ENCODE measurements around the gene JARID2.

Gene JARID2

GRCh38 chr6:15449011-15449410 is 203.1 kb downstream of the JARID2 start:
- no peak for DNase-seq

GRCh38 chr6:15451738-15452137 is 205.9 kb downstream of the JARID2 start:
- no peak for DNase-seq

DNA sequence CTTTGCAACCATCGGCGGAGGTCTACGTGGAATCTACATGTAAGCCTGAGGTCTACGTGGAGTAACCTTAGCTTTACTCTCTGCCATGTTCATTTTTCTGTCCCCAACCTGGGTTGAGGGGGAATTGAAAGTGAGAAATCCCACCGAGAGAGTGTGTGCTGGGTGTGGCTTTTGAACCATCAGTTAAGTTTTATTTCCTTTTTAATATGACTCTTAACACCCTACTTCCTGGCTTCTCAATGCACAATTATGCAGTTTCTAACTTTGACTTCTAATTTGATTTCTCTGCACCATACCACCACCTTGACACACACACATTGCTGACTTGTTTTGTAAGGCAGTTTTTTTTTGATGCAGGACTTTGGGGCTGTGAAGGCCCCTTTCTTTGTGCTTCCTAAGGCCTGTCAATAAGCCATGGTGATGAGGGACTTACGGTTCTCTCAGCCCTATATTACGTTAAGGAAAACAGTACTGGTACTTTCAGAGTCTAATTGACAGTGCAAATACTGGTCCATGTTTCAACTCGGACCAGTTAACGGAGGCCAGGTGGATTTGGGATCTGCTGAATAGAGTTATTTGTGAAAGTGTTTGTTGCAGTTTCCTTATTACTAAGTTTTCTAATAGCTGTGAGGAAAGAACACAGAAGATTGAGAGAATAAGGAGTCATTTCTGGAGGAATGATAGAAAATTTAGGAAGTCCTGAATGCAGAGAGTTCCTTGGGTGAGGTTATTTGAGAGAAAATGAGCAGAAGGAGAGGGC is 206.5 kb downstream of the JARID2 start:
- no peak for DNase-seq

GRCh38 chr6:15453186-15453585 is 207.3 kb downstream of the JARID2 start:
- DNase-seq = no peak

DNA sequence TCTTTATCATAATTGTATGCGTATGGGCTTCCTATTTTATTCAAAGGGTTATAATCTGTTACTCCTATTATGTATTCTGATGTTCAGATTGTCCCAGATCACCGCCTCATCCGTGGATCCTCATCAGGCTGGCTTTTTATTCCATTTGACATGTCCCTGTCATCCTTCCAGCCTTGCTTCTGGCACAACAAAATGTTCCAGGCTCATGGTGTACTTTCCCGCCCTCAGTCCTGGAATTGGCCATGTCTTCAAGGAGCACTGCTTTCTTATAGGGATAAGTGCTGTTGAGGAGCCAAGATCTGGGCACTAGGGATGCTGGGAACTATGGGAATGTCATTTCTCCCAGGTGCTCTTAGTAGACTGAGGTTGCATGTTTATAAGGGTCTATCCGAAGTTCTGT is 207.8 kb downstream of the JARID2 start:
- no peak for DNase-seq

DNA sequence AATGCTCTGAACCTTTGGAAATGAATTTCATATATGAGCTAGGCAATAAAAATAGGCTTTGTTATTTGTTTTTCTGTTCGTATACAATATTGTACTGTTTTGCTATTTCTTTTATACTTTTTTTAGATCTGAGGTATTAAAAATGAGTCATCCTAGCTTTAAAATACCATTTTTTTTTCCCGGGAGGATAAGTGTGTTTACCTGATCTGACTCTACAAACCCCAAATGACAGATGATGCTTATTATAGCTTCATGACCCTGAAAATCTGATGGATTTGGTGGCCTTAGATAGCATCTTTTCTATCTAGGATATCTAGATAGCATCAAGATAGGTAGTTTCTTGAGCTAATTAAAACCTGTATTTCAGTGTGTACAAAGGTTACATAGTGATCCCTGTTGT is 210.6 kb downstream of the JARID2 start:
- no peak for DNase-seq

GRCh38 chr6:15457121-15457650 is 211.3 kb downstream of the JARID2 start:
- no peak for DNase-seq

DNA sequence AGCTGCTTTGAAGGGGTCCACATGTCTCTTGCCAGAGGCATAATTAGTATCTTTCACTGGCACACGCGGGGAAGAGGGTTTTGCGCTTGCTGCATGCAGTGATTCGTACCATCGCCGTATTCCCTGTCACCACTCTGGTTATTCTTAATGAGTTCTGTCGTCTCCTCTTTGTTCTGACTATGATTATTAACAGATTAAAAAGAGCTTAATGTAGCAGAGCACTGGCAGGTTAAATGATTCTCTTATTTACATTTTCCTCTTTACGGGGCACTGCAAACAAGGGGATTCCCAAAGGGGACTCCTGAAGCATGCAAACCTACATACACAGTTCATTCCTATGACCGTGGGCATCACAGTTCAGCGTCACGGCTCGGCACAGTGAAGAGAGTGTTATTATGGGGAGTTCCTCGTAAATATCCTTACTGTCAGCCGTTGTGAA is 212.2 kb downstream of the JARID2 start:
- DNase-seq = no peak

GRCh38 chr6:15460110-15460727 is 214.3 kb downstream of the JARID2 start:
- no peak for DNase-seq

DNA sequence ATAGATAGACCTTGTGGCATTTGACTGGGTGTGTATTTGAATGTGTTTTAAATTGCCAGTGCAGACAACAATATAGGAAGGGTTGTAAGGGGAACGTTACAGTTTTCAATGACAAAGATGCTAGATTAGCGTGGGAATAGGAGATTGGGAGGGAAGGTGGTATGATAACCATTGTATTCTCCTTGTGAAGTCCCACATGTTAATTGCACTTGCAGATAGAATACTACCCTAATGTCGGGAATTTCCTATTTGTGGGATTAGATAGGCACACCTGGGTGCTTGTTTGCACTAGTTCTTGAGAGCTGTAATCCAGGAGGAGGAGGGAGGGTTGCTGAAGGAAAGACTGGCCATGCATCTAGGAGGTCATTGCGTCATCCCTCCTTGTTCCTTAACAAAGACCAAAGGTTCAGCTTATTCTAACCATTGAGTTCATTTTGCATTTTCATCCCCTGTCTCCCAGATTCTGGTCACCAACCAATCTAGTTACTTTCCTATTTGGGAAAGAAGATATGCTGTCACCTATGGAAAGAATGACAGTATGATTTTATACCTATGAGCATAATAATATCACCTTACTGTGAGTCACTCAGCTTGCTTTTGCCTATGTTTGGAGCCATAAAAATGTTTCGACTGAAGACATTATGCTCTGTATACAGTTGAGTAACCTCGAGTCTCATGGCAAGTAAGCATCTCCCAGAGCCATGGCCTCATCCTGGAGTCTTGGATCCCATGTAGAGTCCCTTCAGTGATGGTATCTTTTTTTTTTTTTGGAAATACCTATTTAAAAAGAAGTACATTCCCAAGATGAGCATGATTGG is 215.5 kb downstream of the JARID2 start:
- DNase-seq = no peak

DNA sequence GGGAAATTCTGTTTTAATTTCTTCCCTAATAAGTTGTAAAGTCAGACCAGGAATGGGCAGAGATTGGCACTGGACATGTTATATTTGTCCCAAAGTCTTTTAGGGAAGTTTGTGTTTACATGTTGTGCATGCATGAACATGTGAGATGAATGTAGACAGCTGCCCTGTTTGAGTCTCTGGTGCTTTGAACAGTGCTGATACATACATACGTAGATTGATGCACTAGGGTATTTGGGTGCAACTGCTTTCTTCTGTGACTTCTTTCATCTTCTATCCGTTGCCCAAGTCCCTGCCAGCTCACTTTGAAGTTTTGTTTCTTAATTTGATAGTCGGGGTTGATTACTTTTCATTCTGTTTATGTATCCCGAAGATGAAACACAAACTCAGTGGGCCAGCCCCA is 216.4 kb downstream of the JARID2 start:
- no peak for DNase-seq

GRCh38 chr6:15462717-15463525 is 217.1 kb downstream of the JARID2 start:
- DNase-seq = no peak

- DNase-seq = peak; percentile 66
Measured at GRCh38 chr6:15464211-15464725, 218.4 kb downstream of the JARID2 start.

DNA sequence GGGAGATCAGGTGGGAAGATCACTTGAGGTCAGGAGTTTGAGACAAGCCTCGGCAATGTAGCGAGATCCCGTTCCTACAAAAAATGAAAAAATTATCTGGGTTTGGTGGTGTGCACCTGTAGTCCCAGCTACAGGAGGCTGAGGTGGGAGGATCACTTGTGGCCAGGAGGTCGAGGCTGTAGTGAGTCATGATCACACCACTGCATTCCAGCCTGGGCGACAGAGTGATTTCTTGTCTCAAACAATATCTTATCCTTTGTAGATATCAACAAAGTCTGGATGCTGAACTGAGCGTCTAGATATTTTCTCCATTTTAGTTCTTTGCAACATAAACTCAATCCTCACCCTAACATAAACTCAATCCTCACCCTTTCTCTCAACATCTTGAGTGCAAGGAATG is 219.3 kb downstream of the JARID2 start:
- no peak for DNase-seq

DNA sequence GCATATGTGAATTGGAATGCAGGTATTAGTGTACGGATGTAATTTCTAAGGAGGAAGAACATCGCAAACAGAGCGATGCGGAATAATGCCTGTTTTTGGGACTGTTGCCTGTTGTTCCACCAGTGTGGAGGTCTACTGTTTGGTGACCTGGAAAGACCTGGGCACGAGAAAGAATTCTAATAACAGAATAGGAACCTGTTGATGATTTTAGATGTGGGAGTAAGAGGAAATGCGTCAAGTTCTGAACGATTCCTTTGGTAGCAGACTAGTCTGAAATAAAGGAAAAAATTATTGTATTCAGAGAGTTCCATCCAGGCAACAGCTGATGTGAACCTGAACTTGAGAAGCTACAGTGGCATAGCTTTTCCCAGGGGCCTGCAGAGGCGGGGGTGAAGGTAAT is 224.9 kb downstream of the JARID2 start:
- DNase-seq = no peak

GRCh38 chr6:15472621-15473020 is 226.8 kb downstream of the JARID2 start:
- DNase-seq = no peak

DNA sequence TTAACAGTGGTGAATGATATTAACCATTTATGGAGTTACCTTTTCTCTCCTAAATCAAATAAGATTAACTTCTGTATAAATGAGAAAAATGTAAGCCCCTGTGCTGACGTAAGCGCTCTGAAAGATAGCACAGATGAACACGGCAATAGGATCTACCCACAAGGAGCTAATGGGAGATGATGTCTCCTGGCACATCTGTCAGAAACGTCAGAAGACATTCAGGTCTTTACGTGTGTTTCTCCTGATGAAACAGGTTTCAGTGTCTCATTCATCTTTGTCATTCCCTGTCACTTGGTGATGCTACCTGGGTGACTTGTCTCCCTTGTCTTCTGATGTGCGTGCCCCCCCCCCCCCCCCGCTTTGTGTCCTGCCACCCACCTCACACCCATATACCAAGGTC is 227.3 kb downstream of the JARID2 start:
- no peak for DNase-seq

GRCh38 chr6:15473741-15474161 is 227.9 kb downstream of the JARID2 start:
- DNase-seq = no peak

DNA sequence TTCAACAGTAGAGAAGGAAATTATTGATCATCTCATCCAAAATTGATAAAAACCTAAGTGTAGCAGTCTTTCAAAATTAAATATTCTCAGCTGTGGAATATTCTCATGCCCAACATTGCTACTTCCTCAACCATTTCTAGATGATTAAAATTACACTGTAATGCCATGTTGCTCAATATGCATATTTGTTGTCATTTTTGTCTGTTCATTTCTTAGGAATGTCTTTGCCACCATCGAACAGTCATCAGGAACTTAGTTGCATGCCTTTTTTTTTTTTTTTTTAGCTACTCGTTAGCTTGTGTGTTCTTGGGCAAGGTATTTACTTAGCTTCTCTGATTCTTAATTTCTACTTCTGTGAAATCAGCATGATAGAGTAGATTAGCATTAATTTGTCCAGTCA is 228.3 kb downstream of the JARID2 start:
- no peak for DNase-seq

- DNase-seq = no peak
Measured at GRCh38 chr6:15475261-15475660, 229.4 kb downstream of the JARID2 start.

GRCh38 chr6:15475872-15476271 is 230.0 kb downstream of the JARID2 start:
- no peak for DNase-seq

- no peak for DNase-seq
Measured at GRCh38 chr6:15476631-15477380, 230.9 kb downstream of the JARID2 start.
